B cell (primary cell): ENCODE measurements around the gene NEO1. TPM values are rescaled to one million over a fixed set of nuclear protein-coding genes. Genes with fewer than 3 reads are reported as not detected.

Experiments
- ATAC-seq: fragments of 200-7000 bp; cut with Tn5 transposase; one replicate; pipeline ENCODE4 v1.10.0; 2021; ENCODE audit warnings: low read depth, mild to moderate bottlenecking, moderate number of reproducible peaks, moderate library complexity
- CTCF ChIA-PET: fragments of 350-600 bp; sonication (Branson Sonifier 250); formaldehyde crosslinking; loops from one replicate; lab custom pipeline; 2021; ENCODE audit warnings: antibody characterized with exemption, inconsistent platforms; lab: Charles Lee
- POLR2A ChIA-PET: fragments of 350-600 bp; sonication (Branson Sonifier 250); formaldehyde crosslinking; loops from one replicate; lab custom pipeline; 2021; ENCODE audit warnings: antibody characterized with exemption; lab: Charles Lee
- DNase-seq: peaks from one replicate; pipeline ENCODE4 v3.0.0; 2013
- H2AFZ ChIP-seq: 2 replicates; pipeline ENCODE4 v1.6.1; 2012; ENCODE audit warnings: mild to moderate bottlenecking, low read depth, low read length; ENCODE audit not compliant: insufficient read depth, poor library complexity, severe bottlenecking
- H3K27ac ChIP-seq, 2 donors: 1 replicate in 1 of 2; 2 replicates in 1 of 2; pipeline ENCODE4 v1.5.1; 2012 to 2013; ENCODE audit warnings: low read length in 2 of 2, mild to moderate bottlenecking in 2 of 2, moderate library complexity in 1 of 2
- H3K27me3 ChIP-seq, 4 experiments: fragments of 200-600 bp in 1 of 4; sonication (generic) in 1 of 4; replicated peaks in 1 of 4; 1 replicate in 2 of 4; 2 replicates in 2 of 4; pipeline versions ENCODE4 v1.6.1 to v1.7.0; 2013 to 2016; ENCODE audit warnings: low read length in 3 of 4, mild to moderate bottlenecking in 2 of 4, mixed read lengths in 1 of 4, moderate library complexity in 1 of 4; ENCODE audit not compliant: insufficient read depth in 4 of 4, control insufficient read depth in 3 of 4; ENCODE audit errors: control extremely low read depth in 1 of 4
- H3K36me3 ChIP-seq, 2 experiments: replicated peaks in 1 of 2; 1 replicate in 1 of 2; 2 replicates in 1 of 2; pipeline versions ENCODE4 v1.6.1 to v1.7.1; 2013; ENCODE audit warnings: low read length in 1 of 2; ENCODE audit not compliant: insufficient read depth in 2 of 2, control insufficient read depth in 1 of 2; ENCODE audit errors: control extremely low read depth in 1 of 2, extremely low read depth in 1 of 2
- H3K4me1 ChIP-seq, 2 donors: fragments of 200-600 bp in 1 of 2; sonication (generic) in 1 of 2; 1 replicate in 1 of 2; 2 replicates in 1 of 2; pipeline versions ENCODE4 v1.5.1 to v1.6.1; 2013 to 2017; ENCODE audit warnings: low read length in 2 of 2; ENCODE audit not compliant: control insufficient read depth in 2 of 2, insufficient read depth in 2 of 2
- H3K4me2 ChIP-seq: replicated peaks from 2 replicates; pipeline ENCODE3; 2012; ENCODE audit warnings: mild to moderate bottlenecking, low read depth, low read length; ENCODE audit not compliant: poor library complexity, severe bottlenecking
- H3K4me3 ChIP-seq, 5 experiments: fragments of 200-600 bp in 1 of 5; sonication (generic) in 1 of 5; 1 replicate in 3 of 5; 2 replicates in 2 of 5; pipeline versions ENCODE4 v1.5.1 to v1.7.0; 2011 to 2016; ENCODE audit warnings: low read length in 4 of 5, mild to moderate bottlenecking in 4 of 5, low read depth in 2 of 5, control low read depth in 1 of 5, moderate library complexity in 1 of 5; ENCODE audit not compliant: insufficient read depth in 1 of 5; ENCODE audit errors: control extremely low read depth in 1 of 5, extremely low read depth in 1 of 5
- H3K79me2 ChIP-seq: fragments of 200-600 bp; sonication (generic); one replicate; pipeline ENCODE4 v1.6.0; 2016; ENCODE audit warnings: low read length; ENCODE audit not compliant: control insufficient read depth, insufficient read depth
- H3K9ac ChIP-seq: fragments of 200-600 bp; sonication (generic); 2 replicates; pipeline ENCODE4 v1.6.1; 2017; ENCODE audit warnings: mild to moderate bottlenecking, low read length, moderate library complexity
- H3K9me3 ChIP-seq, 3 donors: one replicate each; pipeline versions ENCODE4 v1.6.1 to v1.7.1; 2013; ENCODE audit warnings: low read length in 2 of 3; ENCODE audit not compliant: control insufficient read depth in 2 of 3, insufficient read depth in 1 of 3; ENCODE audit errors: control extremely low read depth in 1 of 3
- H4K20me1 ChIP-seq: 2 replicates; pipeline ENCODE4 v1.6.0; 2012; ENCODE audit warnings: mild to moderate bottlenecking, low read length; ENCODE audit not compliant: insufficient read depth, control insufficient read depth, poor library complexity, severe bottlenecking
- H3K27ac Mint-ChIP-seq: one replicate; pipeline ENCODE4 v1.8.0; 2021; ENCODE audit warnings: mixed read lengths
- H3K27me3 Mint-ChIP-seq: one replicate; pipeline ENCODE4 v1.8.0; 2021; ENCODE audit warnings: mixed read lengths
- H3K4me1 Mint-ChIP-seq: one replicate; pipeline ENCODE4 v1.8.0; 2021; ENCODE audit warnings: mixed read lengths
- H3K4me3 Mint-ChIP-seq: one replicate; pipeline ENCODE4 v1.8.0; 2021; ENCODE audit warnings: mixed read lengths
- H3K9me3 Mint-ChIP-seq: one replicate; pipeline ENCODE4 v1.8.0; 2022; ENCODE audit warnings: mixed read lengths; ENCODE audit not compliant: insufficient read depth
- EZH2 ChIP-seq: IDR thresholded peaks from 2 replicates; pipeline ENCODE4 v1.6.1; 2012; ENCODE audit warnings: borderline replicate concordance, low read depth, mild to moderate bottlenecking, moderate library complexity, low read length; ENCODE audit not compliant: insufficient read depth, poor library complexity, severe bottlenecking
- WGBS: methylation state at CpG from one replicate; pipeline ENCODE4 v1.1.5; 2013; ENCODE audit warnings: missing lambda C conversion rate; ENCODE audit not compliant: insufficient coverage; 5-methylcytosine and 5-hydroxymethylcytosine counted together
- intact Hi-C: fragments of 100-400 bp; cut with micrococcal nuclease; formaldehyde crosslinking; loops from one replicate; pipeline ENCODE4 v1.10.0; 2022
- polyA plus RNA-seq: library from polyadenylated mRNA; depleted of rRNA; stranded (reverse); fragments of >200 nt; gene quantifications from 2 replicates; pipeline ENCODE4 v1.2.3, GENCODE V29; 2012
- total RNA-seq, 2 donors: library from RNA; stranded (reverse); fragments of 120-200 nt in 1 of 2; gene quantifications; 1 replicate in 1 of 2; 2 replicates in 1 of 2; pipeline versions ENCODE4 v1.2.3 to v1.2.4, GENCODE V29; 2013 to 2022
- TF ChIP-seq, protein P1 (sequence below): fragments of 200-600 bp; IDR thresholded peaks from one replicate; pipeline ENCODE4 v1.8.0; 2022; ENCODE audit warnings: antibody characterized with exemption, mild to moderate bottlenecking

Gene NEO1
- total and polyA plus RNA-seq, 2 donors (not counting 1 experiment from before 2014, with no cell fraction given) = 1.3 to 3.9 TPM

DNA sequence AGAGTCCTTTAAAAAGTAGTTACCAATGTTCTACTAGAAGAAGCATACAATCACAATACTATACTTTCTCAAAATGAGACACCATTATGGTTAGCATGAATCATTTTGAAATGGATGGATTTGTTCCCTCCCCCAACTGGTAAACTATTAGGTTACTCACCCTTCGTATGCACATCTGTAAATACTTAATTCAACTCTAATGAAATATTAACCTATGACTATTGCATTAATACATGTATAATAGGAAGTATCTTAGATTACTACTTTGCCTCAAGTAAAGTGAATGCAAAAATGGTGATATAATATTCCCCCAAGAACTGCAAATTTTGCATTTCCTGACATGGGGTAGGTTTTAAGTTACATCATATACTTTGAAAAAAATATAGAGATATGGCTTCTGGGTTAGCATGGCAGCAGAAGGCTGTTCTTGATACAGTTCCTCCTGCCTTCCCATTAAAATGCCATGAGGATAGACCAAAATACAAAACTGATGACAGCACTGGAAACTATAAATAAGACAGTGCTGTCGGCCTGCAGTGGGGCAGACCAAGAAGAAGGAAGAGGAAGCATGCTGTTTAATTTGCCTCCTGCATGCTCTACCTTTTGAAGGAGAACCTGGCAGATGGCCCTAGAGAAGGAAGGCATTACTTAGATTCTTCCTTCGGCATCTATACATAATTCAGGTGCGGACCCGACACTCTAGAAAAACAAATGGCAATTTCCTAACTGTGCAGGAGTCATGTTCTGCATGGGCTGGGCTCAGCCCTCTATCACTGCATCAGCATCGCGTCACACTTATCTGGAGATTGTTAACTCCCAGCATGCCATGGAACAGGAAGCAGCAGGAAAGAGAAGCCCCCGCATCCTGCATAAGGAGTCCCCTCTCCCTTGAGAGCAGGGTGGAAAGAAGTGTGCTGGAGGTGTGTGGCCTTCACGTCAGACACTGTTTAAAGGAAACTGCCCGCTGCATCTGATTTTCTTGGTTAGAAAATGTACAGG lies 41.8 kb upstream of the NEO1 start:
- no peak overlapping the region for H3K4me3 Mint-ChIP-seq
- TF ChIP-seq, protein P1, sequence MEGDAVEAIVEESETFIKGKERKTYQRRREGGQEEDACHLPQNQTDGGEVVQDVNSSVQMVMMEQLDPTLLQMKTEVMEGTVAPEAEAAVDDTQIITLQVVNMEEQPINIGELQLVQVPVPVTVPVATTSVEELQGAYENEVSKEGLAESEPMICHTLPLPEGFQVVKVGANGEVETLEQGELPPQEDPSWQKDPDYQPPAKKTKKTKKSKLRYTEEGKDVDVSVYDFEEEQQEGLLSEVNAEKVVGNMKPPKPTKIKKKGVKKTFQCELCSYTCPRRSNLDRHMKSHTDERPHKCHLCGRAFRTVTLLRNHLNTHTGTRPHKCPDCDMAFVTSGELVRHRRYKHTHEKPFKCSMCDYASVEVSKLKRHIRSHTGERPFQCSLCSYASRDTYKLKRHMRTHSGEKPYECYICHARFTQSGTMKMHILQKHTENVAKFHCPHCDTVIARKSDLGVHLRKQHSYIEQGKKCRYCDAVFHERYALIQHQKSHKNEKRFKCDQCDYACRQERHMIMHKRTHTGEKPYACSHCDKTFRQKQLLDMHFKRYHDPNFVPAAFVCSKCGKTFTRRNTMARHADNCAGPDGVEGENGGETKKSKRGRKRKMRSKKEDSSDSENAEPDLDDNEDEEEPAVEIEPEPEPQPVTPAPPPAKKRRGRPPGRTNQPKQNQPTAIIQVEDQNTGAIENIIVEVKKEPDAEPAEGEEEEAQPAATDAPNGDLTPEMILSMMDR = no peak
- TF ChIP-seq EZH2 = no peak
- H3K27ac Mint-ChIP-seq = no peak overlapping the region
- WGBS = 67% methylated on average over 9 of the region's 10 CpGs
- peaks cover 0 to 5% (median 0%) of the 10 kb centered on the region in 4 experiments for H3K27me3 ChIP-seq
- no peak overlapping the region for H2AFZ ChIP-seq
- H3K4me1 ChIP-seq = no peaks in the 10 kb centered on the region
- H3K9me3 Mint-ChIP-seq = no peaks in the 10 kb centered on the region
- intact Hi-C loops = no loop called here
- ChIA-PET CTCF (interaction anchor here (0.6 kb wide), 1 partner anchor 288 kb away, joined by 3 read pairs; no protein-coding TSS in a partner anchor), POLR2A (no interaction called here)
- no peaks in the 10 kb centered on the region for H3K9me3 ChIP-seq
- H3K4me1 Mint-ChIP-seq = no peaks in the 10 kb centered on the region
- H3K4me2 ChIP-seq = no peak overlapping the region
- DNase-seq = no peak
- peaks cover 46% of the 10 kb centered on the region for H3K27me3 Mint-ChIP-seq
- ATAC-seq = no peak
- H3K4me3 ChIP-seq = no peak overlapping the region
- H3K36me3 ChIP-seq = no peaks in the 10 kb centered on the region
- H3K79me2 ChIP-seq = no peaks in the 10 kb centered on the region
- H3K9ac ChIP-seq = no peak overlapping the region
- no peaks in the 10 kb centered on the region for H4K20me1 ChIP-seq
- no peak overlapping the region for H3K27ac ChIP-seq

DNA sequence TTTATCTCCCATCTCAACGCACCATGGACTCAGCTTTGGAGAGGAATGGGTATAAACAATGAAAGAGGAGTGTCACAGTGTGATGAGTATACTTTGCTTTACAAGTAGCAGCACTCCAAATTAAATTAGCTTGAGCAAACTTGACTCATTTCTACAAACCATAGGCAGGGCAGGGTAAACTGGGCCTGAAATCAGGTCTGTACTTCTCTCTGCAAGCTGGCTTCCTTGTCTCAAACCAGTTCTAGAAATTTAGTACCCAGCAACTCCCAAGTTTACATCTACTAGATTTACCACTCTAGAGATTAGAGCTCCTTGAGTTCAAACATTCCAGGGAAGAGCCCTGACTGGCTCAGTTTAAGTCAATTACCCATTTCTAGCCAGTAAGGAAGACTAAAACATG lies 37.4 kb upstream of the NEO1 start:
- ATAC-seq (no peak), DNase-seq (no peak)
- TF ChIP-seq, protein P1 = no peak
- no peak for TF ChIP-seq EZH2
- Histone ChIP-seq H4K20me1 (no peaks in the 10 kb centered on the region), H2AFZ (no peak overlapping the region), H3K79me2 (no peaks in the 10 kb centered on the region), H3K9ac (no peak overlapping the region), H3K36me3 (no peaks in the 10 kb centered on the region), H3K4me2 (no peak overlapping the region), H3K9me3 (no peaks in the 10 kb centered on the region), H3K4me1 (no peaks in the 10 kb centered on the region), H3K4me3 (no peak overlapping the region), H3K27ac (no peak overlapping the region), H3K27me3 (peaks cover 0 to 3% (median 0%) of the 10 kb centered on the region in 4 experiments)
- H3K4me3 Mint-ChIP-seq = no peak overlapping the region
- H3K27ac Mint-ChIP-seq = no peak overlapping the region
- POLR2A ChIA-PET = no interaction called here
- intact Hi-C loops = no loop called here
- no CpG with 5 or more reads among the region's 1 CpG for whole genome bisulfite sequencing
- CTCF ChIA-PET = no interaction called here
- H3K9me3 Mint-ChIP-seq = no peaks in the 10 kb centered on the region
- peaks cover 26% of the 10 kb centered on the region for H3K27me3 Mint-ChIP-seq
- no peaks in the 10 kb centered on the region for H3K4me1 Mint-ChIP-seq
